Inflammatory macrophage (primary cell): ENCODE data around the gene PRDM2.

Experiments
- DNase-seq, 2 donors: peaks; one replicate each; pipeline ENCODE4 v3.0.0-alpha.2; 2020 to 2022

PRDM2 gene

GRCh38 chr1:13867603-13868002 is 167.6 kb downstream of the PRDM2 start:
- DNase-seq: no peak

- no peak for DNase-seq
Observed at GRCh38 chr1:13869172-13869797, 169.3 kb downstream of the PRDM2 start.

GRCh38 chr1:13871413-13871812 is 171.4 kb downstream of the PRDM2 start:
- DNase-seq: no peak

- no peak for DNase-seq
Observed at GRCh38 chr1:13871886-13872285, 171.9 kb downstream of the PRDM2 start.

GRCh38 chr1:13873032-13873431 is 173.0 kb downstream of the PRDM2 start:
- no peak for DNase-seq
